Endothelial cell of hepatic sinusoid (primary cell): ENCODE results near the gene ACOXL.
"Not testable (repeated sequence)": the region's sequence is repeated elsewhere in the genome, so short reads cannot be mapped to it uniquely, and the experiment has no call there.

Experiments
- in situ Hi-C: cut with HindIII; loops from 2 replicates; pipeline ENCODE4 v1.10.0; 2017; ENCODE audit warnings: low sequenced_read_pairs

The ACOXL gene

DNA sequence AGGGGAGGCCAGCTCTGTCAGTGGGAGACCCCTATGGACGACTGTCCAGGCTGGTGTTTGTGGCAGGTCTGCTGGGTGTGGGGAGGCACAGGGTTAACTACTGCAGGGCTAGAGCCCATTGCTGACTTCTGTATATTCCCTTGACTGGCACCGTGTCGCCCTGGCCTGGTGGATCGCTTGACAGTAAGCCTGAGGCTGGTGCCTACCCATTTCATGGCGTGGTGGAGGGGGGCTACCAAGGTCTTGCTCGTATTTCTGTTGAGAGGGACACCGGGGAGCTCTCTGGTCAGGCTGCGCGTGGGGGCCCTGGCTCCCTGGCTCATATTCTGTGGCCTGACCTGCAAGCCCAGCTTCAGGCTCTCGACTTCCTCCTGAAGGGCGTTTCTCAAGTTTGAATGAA lies 119.7 kb downstream of the ACOXL start:
- in situ Hi-C loops = no loop called here

DNA sequence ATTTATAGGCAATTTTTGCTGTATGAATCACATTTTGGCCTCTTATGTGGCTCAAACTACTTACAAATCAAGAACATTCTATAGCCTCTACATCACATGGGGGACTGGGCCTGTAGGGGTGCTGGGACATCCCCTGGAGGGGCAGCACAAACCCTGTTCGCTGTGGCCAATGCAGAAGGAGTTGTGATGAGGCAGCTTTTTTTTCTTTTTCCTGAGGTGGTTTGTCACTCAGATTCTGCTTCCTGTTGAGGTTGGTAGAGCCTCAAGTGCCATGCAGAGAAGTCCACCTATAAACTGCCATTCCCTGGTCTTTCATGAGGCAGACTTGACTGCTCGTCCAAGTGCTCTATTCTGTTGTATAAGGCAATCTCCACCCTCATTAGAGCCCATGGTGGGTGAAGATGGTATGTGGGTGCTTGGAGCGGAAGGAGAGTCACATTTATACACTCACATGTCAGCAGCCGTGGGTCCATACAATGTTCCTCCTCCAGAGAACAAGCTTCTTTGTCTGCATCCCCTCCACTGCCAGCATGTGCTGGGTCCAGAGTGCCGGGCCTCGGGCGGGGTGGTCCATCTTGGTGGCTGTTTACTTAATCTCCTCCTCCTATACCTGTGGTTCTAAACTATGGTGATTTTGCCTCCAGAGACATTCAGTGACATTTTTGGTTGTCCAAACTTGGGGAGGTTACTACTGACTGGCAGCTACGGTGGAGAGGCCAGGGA lies 120.3 kb downstream of the ACOXL start:
- in situ Hi-C loops = no loop called here

DNA sequence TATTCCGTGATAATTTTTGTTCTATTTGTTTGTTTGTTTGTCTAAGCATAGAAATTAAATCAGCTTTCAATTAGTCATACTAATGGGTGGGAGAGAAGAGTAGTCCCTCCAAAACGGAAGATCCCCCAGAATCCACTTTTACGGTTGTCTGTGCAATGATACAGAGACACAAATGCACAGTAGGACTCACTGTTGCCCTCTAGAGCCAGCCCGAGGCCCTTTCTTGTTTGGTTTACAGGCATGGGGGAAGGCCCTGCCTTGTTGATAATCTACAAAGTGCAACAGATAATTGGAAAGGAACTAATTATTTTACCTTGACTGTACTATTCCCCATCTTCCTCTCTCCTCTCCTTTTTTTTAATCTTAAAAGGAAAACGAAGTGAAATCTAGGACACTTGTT lies 121.1 kb downstream of the ACOXL start:
- in situ Hi-C loops = no loop called here

DNA sequence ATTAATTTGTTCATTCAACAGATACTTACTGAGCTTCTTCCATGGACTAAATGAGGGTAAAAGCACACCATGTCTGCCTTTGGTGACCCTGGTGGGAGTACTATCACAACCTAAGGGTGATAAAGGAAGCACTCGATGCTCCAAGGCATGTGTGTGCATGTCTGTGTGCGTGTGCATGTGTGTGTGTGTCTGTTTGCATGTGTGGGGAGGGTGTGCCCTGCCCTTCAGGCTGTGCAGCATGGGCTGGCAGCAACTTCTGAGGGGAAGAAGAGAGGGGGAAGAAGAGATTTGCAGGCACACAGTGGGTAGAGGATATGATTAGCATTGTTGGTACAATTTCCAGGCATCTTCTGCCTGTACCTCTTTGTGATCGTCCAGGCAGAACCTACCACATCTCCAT lies 121.6 kb downstream of the ACOXL start:
- in situ Hi-C loops = no loop called here

DNA sequence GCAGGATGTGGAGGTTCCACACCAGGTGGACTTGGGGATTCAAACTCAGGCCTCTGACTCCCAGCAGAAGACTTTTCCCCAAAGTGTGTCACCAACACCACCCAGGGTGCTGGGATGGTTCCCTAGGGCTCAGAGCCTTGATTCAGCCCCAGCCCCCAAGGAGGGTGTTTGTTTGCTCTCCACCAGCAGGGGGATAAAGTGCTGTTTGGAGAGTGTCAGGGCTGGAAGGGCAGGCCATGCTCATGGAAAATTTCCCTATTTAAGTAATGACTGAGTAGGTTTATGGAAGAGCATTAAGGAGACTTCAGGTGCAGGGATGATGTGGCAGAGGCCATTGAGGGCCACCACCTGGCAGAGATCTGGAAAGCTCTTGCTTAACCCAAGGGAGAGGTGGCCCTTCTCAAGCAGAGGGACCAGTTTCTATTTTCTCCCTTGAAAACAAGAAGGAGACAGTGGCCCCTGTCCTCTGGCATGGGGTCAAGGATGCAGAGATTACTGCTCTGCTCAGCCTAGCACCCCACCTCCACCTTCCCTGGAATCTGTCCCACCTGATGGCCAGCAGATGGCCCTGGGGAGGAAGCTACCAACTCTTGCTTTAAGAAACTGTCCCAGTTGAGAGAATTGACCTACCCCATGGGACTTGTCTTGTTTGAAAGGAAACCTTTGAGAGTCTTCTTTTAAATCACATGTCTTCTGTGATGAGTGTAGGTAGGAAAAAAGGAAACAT lies 122.1 kb downstream of the ACOXL start:
- in situ Hi-C loops = no loop called here

DNA sequence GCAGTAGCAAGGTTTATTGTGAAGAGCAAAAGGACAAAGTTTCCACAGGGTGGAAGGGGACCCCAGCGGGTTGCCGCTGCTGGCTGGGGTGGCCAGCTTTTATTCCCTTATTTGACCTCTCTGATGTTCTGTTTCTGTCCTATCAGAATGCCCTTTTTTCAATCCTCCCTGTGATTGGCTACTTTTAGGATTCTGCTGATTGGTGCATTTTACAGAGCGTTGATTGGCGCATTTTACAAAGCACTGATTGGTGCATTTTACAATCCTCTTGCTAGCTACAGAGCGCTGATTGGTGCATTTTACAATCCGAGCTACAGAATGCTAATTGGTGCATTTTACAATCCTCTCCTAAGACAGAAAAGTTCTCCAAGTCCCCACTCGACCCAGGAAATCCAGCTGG lies 123.5 kb downstream of the ACOXL start:
- in situ Hi-C loops = not testable (repeated sequence)

DNA sequence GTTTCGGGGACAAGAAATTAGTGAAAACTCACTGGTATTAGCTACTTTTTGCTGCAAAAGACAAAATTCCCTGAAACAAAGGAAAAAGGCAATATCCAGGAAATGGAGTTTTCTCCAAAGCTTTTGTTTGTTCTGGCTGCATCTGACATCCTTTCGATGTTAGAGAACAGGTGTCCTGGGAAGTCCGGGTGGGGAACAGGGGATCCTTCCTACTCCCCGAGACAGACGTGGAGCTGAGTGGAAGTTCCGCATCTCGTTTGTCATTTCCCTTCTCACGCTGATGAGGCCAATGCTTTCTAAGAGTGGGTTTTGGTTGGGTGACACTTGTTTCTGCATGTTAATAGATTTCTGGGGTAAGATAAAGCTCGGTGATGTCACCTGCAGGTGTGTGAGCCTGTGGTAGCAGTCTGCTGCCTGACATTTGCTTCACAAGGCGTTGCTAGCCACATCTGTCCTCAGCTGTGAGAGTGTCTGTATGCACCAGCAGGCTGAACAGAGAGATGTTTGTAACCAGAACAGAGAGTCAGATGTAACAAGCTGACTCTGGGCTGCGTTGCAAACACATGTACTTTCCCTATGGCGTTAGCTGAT lies 125.9 kb downstream of the ACOXL start:
- in situ Hi-C loops = no loop called here

DNA sequence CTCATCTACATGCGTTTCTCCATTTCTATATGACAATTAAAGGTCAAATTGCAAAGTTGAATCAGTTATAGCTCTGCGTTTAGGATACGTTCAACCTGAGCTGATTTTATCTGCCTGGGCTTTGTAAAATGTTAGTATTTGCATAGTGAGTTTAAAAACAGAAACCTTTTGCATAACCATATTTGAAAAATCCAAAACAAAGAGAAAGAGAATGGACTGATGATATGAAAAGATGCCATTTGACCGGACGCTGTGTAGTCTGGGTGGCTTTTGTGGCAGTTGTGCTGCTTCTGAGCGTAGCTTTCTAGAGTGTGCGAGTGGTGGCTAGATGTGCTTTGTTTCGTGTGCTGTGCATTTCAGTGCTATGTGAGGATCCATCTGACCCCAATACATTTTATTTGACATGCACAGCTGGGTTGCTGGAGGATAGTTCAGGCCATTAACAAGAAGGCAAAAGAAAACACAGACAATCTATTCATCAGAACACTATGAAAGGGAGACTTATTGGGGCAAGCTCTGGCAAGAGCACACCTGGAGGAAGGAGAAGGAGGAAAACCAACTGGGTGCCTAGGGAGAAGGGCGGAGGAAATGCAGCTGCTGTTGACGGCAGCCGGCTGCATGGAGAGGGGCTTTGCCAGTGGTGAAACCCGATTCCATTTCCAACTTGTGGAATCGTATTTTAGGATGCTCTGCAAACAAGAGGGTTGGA lies 126.8 kb downstream of the ACOXL start:
- in situ Hi-C loops = no loop called here

DNA sequence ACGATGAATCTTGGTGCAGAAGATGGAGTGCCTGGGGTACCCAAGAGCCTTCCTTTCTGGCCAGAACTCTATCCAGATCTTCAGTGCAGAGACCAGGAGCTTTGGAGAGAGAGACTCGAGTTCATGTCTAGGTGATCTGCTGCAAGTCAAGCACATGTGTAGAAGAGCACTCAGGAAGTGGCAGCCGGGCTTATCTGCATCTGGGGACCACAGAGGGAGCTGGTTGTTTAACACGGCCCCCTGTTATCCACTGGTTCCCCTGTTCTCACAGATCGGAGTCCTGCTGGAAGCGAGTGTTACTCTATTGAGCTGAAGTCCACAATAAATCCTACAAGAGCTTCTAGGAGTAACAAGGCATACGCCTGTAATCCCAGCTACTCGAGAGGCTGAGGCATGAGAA lies 128.3 kb downstream of the ACOXL start:
- in situ Hi-C loops = no loop called here

DNA sequence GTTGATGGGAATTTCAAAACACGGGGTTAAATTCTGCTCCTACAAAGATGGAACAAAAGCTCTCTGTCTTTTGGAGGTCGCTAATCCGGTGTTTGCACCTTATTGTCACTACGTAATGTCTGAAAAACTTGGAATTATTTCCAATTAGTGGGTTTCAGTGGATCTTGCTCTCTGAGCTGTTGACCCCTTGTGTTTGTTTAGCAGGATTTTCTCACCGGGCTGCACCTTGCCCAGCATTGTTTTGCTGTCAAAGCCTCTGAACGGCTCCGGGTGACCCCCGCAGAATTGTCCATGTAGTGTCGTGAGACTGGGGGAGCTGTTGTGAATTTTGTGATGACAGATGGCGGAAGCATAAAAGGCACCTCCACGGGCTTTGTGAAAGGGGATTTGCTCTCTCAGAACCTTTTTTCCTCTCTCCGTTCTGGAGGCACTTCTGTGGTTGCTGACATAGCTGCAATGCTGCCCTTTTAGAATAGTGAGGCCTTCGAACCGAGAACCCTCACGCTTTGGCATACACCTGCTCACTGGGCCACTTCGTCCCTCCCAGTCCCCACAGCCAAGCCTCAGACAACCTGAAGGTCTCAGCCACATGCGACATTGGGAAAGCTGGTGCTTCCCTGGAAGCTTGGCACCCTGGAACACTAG lies 129.4 kb downstream of the ACOXL start:
- in situ Hi-C loops = no loop called here

DNA sequence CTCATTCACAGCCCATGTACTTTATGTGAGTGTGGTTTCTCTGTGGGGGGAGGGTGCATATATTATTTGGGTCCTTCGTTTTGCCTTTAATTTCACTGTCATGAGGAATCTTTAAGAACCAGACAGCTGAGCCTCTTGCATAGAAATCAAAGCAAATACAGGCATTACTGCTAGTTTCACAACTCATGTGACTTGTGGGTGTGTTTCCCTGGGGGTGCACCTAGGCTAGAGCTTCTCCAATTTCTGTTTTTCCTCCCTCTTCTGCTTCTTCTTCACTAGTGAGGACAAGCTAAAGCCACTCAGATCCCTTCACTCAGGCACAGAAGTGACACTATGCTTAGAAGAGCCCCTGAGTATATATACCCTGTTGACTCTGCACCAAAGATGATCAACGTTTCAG lies 131.4 kb downstream of the ACOXL start:
- in situ Hi-C loops = no loop called here

DNA sequence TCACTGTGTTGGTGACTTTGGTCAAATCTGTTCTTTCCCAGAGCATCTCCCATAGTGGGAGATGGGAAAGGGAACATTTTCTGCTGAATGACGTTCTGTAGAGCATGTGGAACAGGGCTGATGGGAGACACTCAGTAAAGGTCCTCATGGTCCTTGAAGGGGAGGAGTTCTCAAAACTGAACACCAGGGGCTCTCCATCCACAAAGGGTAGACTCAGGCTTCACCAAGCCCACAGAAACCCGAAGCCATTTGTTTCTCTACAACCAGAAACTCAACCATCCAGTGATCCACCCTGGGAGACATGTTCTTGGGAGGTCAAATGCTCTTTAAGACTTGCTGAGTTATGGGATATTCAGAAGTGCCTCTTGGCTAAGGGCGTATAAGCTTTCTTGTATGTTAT lies 131.8 kb downstream of the ACOXL start:
- in situ Hi-C loops = no loop called here

DNA sequence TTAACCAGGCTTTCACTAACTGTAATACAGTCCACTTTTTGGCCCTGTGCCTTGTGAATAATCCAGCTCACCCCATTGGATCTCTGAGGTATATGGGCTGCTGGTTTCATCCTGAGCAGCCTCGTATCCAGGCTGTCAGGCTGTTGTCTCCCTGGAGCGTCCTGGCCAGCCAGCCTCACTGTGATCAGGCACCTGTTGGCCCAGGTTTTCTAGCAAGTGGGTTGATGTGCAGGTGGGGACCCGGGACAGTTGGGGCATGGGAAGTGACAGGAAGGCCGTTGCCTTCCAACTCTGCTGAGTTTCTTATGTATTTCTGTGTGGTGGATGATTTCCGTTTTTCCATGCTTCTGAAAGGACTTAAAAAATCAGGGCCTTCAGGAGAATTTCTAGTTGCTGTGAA lies 132.4 kb downstream of the ACOXL start:
- in situ Hi-C loops = no loop called here

DNA sequence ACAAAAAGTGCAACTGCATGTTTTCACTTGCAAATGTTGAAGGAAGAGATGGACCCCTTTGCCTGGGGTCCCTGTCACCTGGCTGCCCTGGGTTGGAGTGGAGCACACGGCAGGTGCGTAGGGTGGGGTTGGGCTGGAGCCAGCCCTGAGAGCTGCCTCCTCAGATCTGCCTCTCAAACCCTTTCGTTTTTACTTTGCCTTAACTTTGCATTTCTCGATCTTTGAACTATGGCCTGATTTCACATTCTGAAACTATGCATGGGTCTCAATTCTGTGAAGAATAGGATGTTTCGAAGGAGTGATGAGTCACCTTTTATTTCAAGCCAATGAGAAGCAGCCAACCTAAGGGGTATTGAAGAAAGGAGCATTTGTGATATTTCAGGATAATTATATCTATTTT lies 132.8 kb downstream of the ACOXL start:
- in situ Hi-C loops = no loop called here

DNA sequence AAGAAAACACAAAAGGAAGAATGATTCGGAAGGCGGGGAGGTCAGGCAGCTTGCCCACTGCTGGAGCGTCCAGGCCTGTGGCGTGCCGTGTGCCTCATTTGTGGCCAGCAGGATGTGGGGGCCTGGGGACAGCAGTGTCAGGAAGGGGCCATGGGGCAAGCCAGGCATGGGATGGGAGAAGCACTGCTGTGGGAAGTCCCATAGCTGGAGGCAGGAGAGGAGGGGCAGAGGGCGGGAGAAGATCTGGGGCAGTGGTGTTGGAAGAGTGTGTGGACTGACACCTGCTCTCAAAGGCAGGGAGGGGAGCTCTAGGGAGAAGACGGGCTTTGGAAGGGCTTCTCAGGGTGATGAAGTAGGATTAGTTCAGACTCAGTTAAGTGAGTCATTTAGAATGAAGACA lies 133.7 kb downstream of the ACOXL start:
- in situ Hi-C loops = no loop called here

DNA sequence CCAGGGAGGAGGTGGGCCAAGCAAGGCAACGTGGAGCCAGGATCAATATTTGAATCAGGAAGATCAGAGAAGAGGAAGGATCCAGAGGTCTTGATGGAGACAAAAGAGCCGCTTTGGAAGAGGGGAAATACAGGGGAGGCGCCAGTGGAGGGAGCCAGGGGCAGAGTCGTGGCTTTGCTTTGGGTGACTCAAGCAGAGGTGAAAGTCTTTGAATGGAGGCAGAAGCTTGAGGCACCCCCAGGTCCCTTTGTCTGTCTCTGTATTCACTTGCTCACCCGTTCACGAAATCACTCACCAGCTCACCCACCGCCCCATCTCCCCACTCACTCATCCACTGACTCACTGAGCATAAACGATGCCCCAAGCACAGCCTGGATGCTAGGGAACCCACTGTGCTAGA lies 134.1 kb downstream of the ACOXL start:
- in situ Hi-C loops = no loop called here

DNA sequence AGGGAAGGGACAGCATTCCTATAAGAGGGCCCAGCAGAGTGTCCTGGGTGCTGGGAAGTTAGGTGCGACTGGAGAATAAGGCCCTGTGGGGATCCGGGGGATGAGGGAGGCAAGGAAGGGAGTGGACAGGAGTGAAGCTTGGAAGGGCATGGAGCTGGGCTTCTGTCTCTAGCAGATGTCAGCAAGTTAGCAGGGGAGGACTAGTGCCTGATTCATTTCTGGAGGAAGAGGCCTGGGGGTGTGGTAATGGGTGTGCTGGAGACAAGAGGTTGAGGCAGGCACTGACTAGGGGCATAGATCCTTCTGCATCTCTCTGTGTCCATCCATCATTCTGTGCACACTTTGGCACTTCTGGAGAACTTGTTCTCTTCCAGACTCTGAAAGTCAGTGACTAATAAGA lies 134.7 kb downstream of the ACOXL start:
- in situ Hi-C loops = no loop called here

DNA sequence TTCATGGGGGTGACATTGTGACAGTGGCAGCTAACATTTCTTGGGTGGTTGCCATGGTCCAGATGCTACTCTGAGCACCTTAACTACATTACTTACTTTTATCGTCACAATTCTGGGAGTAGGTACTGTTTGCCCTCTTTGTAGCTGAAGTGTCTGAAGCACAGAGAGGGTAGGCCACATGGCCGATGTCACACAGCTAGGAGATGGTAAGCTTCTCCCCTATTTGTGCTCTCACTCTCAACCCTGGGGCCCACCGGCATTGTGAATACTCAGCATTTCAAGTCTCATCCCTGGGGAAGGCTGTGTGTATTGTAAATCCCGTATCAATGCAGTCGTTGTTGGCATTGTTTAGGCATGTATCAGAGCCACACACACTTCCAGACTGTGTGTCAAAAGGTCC lies 136.6 kb downstream of the ACOXL start:
- in situ Hi-C loops = no loop called here

DNA sequence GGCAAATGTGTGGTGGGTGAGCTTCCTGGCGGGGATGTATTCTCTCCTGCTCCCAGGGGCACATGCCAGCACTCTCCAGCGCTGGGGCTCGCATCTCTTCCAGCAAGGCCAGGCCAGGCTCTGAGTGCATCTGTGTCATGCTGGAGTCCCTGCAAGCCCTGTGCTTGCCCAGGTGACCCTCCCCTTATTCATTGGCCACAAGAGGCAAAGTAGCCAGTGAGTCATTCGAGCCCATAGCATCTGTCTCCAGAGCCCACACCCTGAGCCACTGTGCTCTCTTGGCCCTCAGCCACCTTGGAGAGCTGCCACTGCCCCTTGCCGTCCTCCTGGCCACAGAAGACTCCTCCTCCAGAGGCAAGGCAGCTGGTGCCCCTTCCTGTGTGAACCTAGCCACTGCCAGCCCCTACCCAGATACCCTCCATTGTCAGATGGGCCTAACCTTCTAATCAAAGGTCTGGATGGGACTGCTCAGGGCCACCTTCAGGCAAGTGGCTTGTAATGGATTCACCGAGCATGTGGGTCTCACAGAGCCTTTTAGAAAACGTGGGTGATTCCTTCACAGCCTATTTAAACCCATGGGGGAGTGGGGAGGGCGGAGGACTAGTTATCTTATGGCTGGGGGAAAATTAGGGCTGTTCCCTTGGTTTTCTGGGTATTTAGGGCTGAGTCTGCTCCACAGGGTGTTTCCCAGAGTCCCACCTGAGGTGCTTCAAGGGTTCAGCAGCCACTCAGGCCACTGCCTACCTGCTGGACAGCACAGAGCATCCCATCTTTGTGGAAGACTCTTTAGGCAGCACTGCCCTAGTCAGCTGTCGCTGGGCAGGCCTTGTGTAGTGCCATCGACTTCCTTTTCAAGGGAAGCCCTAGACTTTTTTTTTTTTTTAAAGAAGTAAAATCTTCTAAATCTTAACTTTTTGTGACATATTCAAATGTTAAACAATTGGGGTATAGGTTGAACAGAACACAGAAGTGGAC lies 137.4 kb downstream of the ACOXL start:
- in situ Hi-C loops = no loop called here

DNA sequence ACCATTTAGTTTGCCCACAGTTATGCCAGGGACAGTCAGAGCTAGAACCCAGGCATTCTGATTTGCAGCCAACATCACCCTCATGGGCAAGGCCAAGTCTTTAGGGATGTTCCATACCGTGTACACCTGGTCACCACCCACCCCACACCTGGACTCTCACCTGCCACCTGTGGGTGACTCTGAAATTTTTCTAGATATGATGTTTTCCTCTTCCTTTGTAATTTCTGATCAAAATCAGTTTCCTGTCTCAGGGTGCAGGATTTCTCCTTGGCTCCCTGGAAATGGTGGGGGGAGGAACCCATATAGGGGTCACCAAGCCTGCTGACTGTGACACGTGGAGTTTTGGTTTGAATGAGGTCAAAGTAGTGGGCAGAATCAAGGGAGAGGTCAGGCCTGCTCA lies 138.2 kb downstream of the ACOXL start:
- in situ Hi-C loops = no loop called here
